Endothelial cell of umbilical vein (primary cell): ENCODE results near the gene LMTK2. TPM values are rescaled to one million over a fixed set of nuclear protein-coding genes. Genes with fewer than 3 reads are reported as not detected.

Experiments
- BruUV-seq: library from RNA; stranded (reverse); fragments of 400-500 nt; replicated peaks from 2 replicates; lab custom pipeline; 2021; lab: Mats Ljungman, UMichigan
- CTCF ChIA-PET: fragments of 300-600, 350-600 bp; sonication (Branson Sonifier 250); formaldehyde crosslinking; loops from one replicate; lab custom pipeline; 2021; ENCODE audit warnings: antibody characterized with exemption, inconsistent platforms; lab: Charles Lee
- POLR2A ChIA-PET: fragments of 300-600, 350-600 bp; sonication (Branson Sonifier 250); formaldehyde crosslinking; loops from one replicate; lab custom pipeline; 2021; ENCODE audit warnings: antibody characterized with exemption, inconsistent platforms; lab: Charles Lee
- DNase-seq: peaks from one replicate; pipeline ENCODE4 v3.0.0-alpha.2; 2011; ENCODE audit warnings: low read depth, low spot score
- FAIRE-seq: peaks from 2 replicates; lab custom pipeline; 2011; peaks lifted over from hg19 to GRCh38; lab: Jason Lieb, UNC
- H2AFZ ChIP-seq: 2 replicates; pipeline ENCODE4 v1.6.0; 2012; ENCODE audit warnings: low read depth, low read length, control low read depth, inconsistent platforms
- H3K27ac ChIP-seq: 2 replicates; pipeline ENCODE4 v1.5.1; 2011; ENCODE audit warnings: low read depth, mild to moderate bottlenecking, control low read depth, low read length, moderate library complexity; ENCODE audit not compliant: insufficient read depth
- H3K27me3 ChIP-seq, 2 experiments: 2 replicates each; pipeline versions ENCODE4 v1.6.0 to v1.6.1; 2011; ENCODE audit warnings: low read length in 2 of 2, mixed read lengths in 1 of 2; ENCODE audit not compliant: control insufficient read depth in 2 of 2, insufficient read depth in 2 of 2
- H3K36me3 ChIP-seq, 2 experiments: 2 replicates in 1 of 2; 3 replicates in 1 of 2; pipeline ENCODE4 v1.5.1; 2011; ENCODE audit warnings: low read length in 2 of 2, mild to moderate bottlenecking in 1 of 2, moderate library complexity in 1 of 2; ENCODE audit not compliant: control insufficient read depth in 2 of 2, insufficient read depth in 2 of 2; ENCODE audit errors: extremely low read depth in 1 of 2
- H3K4me1 ChIP-seq: 3 replicates; pipeline ENCODE4 v1.5.1; 2011; ENCODE audit warnings: mild to moderate bottlenecking, low read length; ENCODE audit not compliant: control insufficient read depth, insufficient read depth; ENCODE audit errors: extremely low read depth
- H3K4me2 ChIP-seq: 2 replicates; pipeline ENCODE4 v1.6.1; 2011; ENCODE audit warnings: low read length, control low read depth, mixed read lengths; ENCODE audit not compliant: insufficient read depth
- H3K4me3 ChIP-seq, 3 experiments: fragments of 200-600 bp in 1 of 3; sonication (generic), shearing (Covaris generic) in 1 of 3; replicated peaks in 1 of 3; 2 replicates each; pipeline ENCODE4 v1.5.1; 2011 to 2016; ENCODE audit warnings: control low read depth in 3 of 3, low read length in 3 of 3, mild to moderate bottlenecking in 2 of 3, inconsistent platforms in 1 of 3, low read depth in 1 of 3, moderate library complexity in 1 of 3; ENCODE audit not compliant: insufficient read depth in 1 of 3
- H3K79me2 ChIP-seq: 2 replicates; pipeline ENCODE4 v1.6.0; 2012; ENCODE audit warnings: low read length, inconsistent platforms; ENCODE audit not compliant: control insufficient read depth, insufficient read depth
- H3K9ac ChIP-seq: replicated peaks from 2 replicates; pipeline ENCODE3; 2011; ENCODE audit warnings: low read length, control low read depth; ENCODE audit not compliant: insufficient read depth; ENCODE audit errors: extremely low read depth
- H3K9me1 ChIP-seq: replicated peaks from 3 replicates; pipeline ENCODE4 v1.6.0; 2011; ENCODE audit warnings: mild to moderate bottlenecking, low read length; ENCODE audit not compliant: control insufficient read depth, insufficient read depth; ENCODE audit errors: extremely low read depth
- H3K9me3 ChIP-seq: replicated peaks from 2 replicates; pipeline ENCODE4 v1.5.1; 2012; ENCODE audit warnings: low read length, inconsistent platforms; ENCODE audit not compliant: control insufficient read depth, insufficient read depth
- H4K20me1 ChIP-seq: replicated peaks from 2 replicates; pipeline ENCODE3; 2011; ENCODE audit warnings: mild to moderate bottlenecking, low read length; ENCODE audit not compliant: control insufficient read depth, insufficient read depth; ENCODE audit errors: extremely low read depth
- EZH2 ChIP-seq: IDR thresholded peaks from 2 replicates; pipeline ENCODE4 v1.6.1; 2012; ENCODE audit warnings: borderline replicate concordance, low read depth, mild to moderate bottlenecking, moderate library complexity, low read length, inconsistent platforms; ENCODE audit not compliant: severe bottlenecking
- FOS ChIP-seq: IDR thresholded peaks from 2 replicates; pipeline ENCODE4 v1.6.1; 2011; ENCODE audit warnings: mild to moderate bottlenecking, low read length, moderate library complexity, borderline replicate concordance; ENCODE audit not compliant: insufficient read depth
- GATA2 ChIP-seq: IDR thresholded peaks from 2 replicates; pipeline ENCODE4 v1.7.0; 2011; ENCODE audit warnings: low read depth, mild to moderate bottlenecking, moderate library complexity, mixed read lengths, low read length; ENCODE audit not compliant: insufficient read length, insufficient read depth
- JUN ChIP-seq: IDR thresholded peaks from 2 replicates; pipeline ENCODE4 v1.6.1; 2011; ENCODE audit warnings: borderline replicate concordance, low read depth; ENCODE audit not compliant: insufficient read length, insufficient read depth
- MAX ChIP-seq: IDR thresholded peaks from 2 replicates; pipeline ENCODE4 v1.6.1; 2011; ENCODE audit not compliant: insufficient read depth, insufficient read length
- MYC ChIP-seq: IDR thresholded peaks from one replicate; pipeline ENCODE4 v1.6.1; 2011; ENCODE audit warnings: mild to moderate bottlenecking, low read depth, low read length
- POLR2A ChIP-seq: IDR thresholded peaks from 2 replicates; pipeline ENCODE4 v1.6.1; 2012; ENCODE audit warnings: low read depth, mild to moderate bottlenecking, control low read depth, low read length
- POLR2AphosphoS5 ChIP-seq: IDR thresholded peaks from 2 replicates; pipeline ENCODE4 v1.6.1; 2012; ENCODE audit warnings: low read depth, mild to moderate bottlenecking, control low read depth, low read length, moderate library complexity; ENCODE audit not compliant: insufficient read depth
- dilution Hi-C: fragments of 300-500 bp; cut with MboI; formaldehyde crosslinking; loops from one replicate; pipeline ENCODE4 v1.15.0; 2019; ENCODE audit warnings: low sequenced_read_pairs; ENCODE audit not compliant: extremely low pct_ligation_motif_present
- intact Hi-C: fragments of 100-400 bp; cut with micrococcal nuclease; formaldehyde crosslinking; loops from one replicate; pipeline ENCODE4 v1.10.0; 2022
- polyA plus RNA-seq, 4 experiments: library from polyadenylated mRNA; depleted of rRNA in 3 of 4; stranded (reverse) in 3 of 4; unstranded in 1 of 4; fragments of >200 nt; gene quantifications; 2 replicates each; pipeline versions ENCODE4 v1.2.1 to v1.2.3, GENCODE V29; 2011 to 2012; ENCODE audit warnings: missing spikeins in 1 of 4
- total RNA-seq: library from RNA; stranded (reverse); gene quantifications from 2 replicates; pipeline ENCODE4 v1.2.3, GENCODE V29; 2021
- TF ChIP-seq, protein P1 (sequence below), 2 donors: IDR thresholded peaks; 1 replicate in 1 of 2; 2 replicates in 1 of 2; pipeline ENCODE4 v1.5.1; 2011; ENCODE audit warnings: low read length in 2 of 2, mild to moderate bottlenecking in 2 of 2, moderate library complexity in 2 of 2, control low read depth in 1 of 2, inconsistent platforms in 1 of 2, low read depth in 1 of 2; ENCODE audit not compliant: insufficient read depth in 1 of 2; ENCODE audit errors: extremely low read depth in 1 of 2

The LMTK2 gene
- total and polyA plus RNA-seq, 2 donors (not counting 3 experiments of a cell fraction or from before 2014, with no cell fraction given) = 5.9 to 13.8 TPM

DNA sequence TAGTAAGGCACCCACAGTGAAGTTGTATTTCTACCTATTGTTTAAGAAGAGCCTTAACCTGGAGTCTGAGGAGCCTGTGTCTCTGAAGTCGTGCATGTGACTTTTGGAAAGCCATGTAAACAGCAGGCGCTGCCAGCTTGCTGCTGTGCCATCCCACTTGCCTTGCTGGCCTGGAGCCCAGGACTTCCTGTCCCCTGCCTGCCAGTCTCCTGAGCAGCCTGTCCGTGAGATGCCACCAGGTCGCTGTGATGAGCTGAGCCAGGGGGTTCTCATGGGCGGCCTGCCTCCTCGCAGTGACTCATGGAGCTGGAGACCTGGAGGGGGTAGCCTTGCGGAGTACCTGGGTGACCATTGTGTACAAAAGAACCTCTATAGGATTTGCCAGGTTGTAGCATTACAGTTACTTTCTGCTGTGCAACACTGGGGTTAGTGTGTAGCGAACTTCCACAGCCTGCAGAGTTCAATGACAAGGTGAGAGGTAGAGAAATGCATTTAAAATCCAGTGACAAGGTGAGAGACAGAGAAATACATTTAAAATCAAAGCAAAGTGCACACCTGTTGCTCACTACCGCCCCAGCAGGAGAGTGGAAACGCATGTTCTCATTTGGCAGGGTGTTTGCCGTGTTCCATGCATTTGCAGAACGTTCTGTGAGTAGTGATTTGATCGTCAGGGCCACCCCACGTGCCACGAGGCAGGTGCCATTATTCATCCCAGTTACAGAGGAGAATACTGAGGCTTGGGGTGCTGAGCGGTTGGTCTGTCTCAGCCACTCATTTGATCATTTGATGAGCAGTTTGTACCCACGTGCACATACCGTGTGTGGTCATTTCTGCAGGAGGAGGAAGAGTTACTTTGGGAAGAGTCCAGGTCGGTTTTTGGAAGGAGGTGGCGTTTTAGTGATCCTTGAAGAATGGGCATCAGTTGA is 67.9 kb downstream of the LMTK2 start:
- Histone ChIP-seq H3K36me3 (peaks cover 0 to 10% of the 10 kb centered on the region in 2 experiments), H3K9me1 (no peaks in the 10 kb centered on the region), H3K4me3 (no peak overlapping the region), H4K20me1 (no peaks in the 10 kb centered on the region), H2AFZ (no peak overlapping the region), H3K27me3 (no peaks in the 10 kb centered on the region), H3K79me2 (no peaks in the 10 kb centered on the region), H3K9ac (no peak overlapping the region), H3K4me2 (no peak overlapping the region), H3K9me3 (no peaks in the 10 kb centered on the region), H3K4me1 (no peaks in the 10 kb centered on the region), H3K27ac (no peak overlapping the region)
- TF ChIP-seq FOS (no peak), POLR2A (no peak), JUN (no peak), GATA2 (no peak), MYC (no peak), POLR2AphosphoS5 (no peak), MAX (no peak), EZH2 (no peak)
- TF ChIP-seq, protein P1, sequence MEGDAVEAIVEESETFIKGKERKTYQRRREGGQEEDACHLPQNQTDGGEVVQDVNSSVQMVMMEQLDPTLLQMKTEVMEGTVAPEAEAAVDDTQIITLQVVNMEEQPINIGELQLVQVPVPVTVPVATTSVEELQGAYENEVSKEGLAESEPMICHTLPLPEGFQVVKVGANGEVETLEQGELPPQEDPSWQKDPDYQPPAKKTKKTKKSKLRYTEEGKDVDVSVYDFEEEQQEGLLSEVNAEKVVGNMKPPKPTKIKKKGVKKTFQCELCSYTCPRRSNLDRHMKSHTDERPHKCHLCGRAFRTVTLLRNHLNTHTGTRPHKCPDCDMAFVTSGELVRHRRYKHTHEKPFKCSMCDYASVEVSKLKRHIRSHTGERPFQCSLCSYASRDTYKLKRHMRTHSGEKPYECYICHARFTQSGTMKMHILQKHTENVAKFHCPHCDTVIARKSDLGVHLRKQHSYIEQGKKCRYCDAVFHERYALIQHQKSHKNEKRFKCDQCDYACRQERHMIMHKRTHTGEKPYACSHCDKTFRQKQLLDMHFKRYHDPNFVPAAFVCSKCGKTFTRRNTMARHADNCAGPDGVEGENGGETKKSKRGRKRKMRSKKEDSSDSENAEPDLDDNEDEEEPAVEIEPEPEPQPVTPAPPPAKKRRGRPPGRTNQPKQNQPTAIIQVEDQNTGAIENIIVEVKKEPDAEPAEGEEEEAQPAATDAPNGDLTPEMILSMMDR (IDR thresholded peaks at IDR 0.05; ENCODE audit: extremely low read depth in 1 of 2, insufficient read depth in 1 of 2, low read depth in 1 of 2, low read length in 2 of 2) = no peak
- intact Hi-C loops (no loop called here), dilution Hi-C loops (loop anchor here (25.0 kb wide), 1 partner anchor 162 kb away; no protein-coding TSS in a partner anchor)
- no peak for DNase-seq
- BruUV-seq = no TSS peak
- ChIA-PET CTCF (interaction anchor here (1.4 to 3.5 kb wide), 2 partner anchors 10 to 153 kb away, joined by 5 to 20 read pairs; no protein-coding TSS in a partner anchor), POLR2A (no interaction called here)
- no peak for FAIRE-seq
